ENCODE measurements around the gene SH3GL1. TPM values are rescaled to one million over a fixed set of nuclear protein-coding genes. Genes with fewer than 3 reads are reported as not detected.
A peak's percentile ranks its signal among the peaks of the same experiment; 100 is the strongest.

The SH3GL1 gene
- total and polyA plus RNA-seq, 4 experiments from 2014 or later = 19.7 to 45.6 (median 34.1) TPM

- Mint-ChIP-seq H3K9me3 (no peaks in the 10 kb centered on the region), H3K27me3 (no peaks in the 10 kb centered on the region), H3K27ac (peak overlapping the region in 6 of 7 donors; percentile 24 to 89 (median 80)), H3K36me3 (peaks cover 3 to 7% of the 10 kb centered on the region in 2 donors), H3K4me1 (peaks cover 13 to 70% (median 45%) of the 10 kb centered on the region in 4 donors), H3K4me3 (no peak overlapping the region)
- H3K27me3 ChIP-seq (ENCODE audit: insufficient read depth, low read length) = no peaks in the 10 kb centered on the region
- no peak for DNase-seq
- H3K27ac ChIP-seq (ENCODE audit: low read depth, low read length) = no peak overlapping the region
- no peak overlapping the region for H3K4me3 ChIP-seq (ENCODE audit: low read length in 2 of 2)
- no peaks in the 10 kb centered on the region for H3K36me3 ChIP-seq (ENCODE audit: insufficient read depth, low read length)
- H3K4me1 ChIP-seq (ENCODE audit: insufficient read depth, low read length) = peaks cover 93% of the 10 kb centered on the region
- ChIA-PET POLR2A (ENCODE audit: partially characterized antibody) (interaction anchor here (1.6 kb wide), 1 partner anchor 21 kb away, joined by 4 read pairs; no protein-coding TSS in a partner anchor), CTCF (ENCODE audit: partially characterized antibody) (interaction anchor here (1.8 to 4.0 kb wide), 2 partner anchors 21 to 27 kb away, joined by 9 to 15 read pairs (median 10); partner anchors contain the start of gene SH3GL1)
- H3K9me3 ChIP-seq (ENCODE audit: control insufficient read depth in 1 of 2, low read length in 2 of 2) = no peaks in the 10 kb centered on the region
- intact Hi-C loops (cut with micrococcal nuclease) = no loop called here
Measured at GRCh38 chr19:4373601-4374497, 26.5 kb downstream of the SH3GL1 start.

GRCh38 chr19:4373013-4373367 is 27.4 kb downstream of the SH3GL1 start:
- CTCF ChIA-PET (ENCODE audit: partially characterized antibody) = interaction anchor here (1.8 kb wide), 1 partner anchor 27 kb away, joined by 10 read pairs; the partner anchor contains the start of gene SH3GL1

DNA sequence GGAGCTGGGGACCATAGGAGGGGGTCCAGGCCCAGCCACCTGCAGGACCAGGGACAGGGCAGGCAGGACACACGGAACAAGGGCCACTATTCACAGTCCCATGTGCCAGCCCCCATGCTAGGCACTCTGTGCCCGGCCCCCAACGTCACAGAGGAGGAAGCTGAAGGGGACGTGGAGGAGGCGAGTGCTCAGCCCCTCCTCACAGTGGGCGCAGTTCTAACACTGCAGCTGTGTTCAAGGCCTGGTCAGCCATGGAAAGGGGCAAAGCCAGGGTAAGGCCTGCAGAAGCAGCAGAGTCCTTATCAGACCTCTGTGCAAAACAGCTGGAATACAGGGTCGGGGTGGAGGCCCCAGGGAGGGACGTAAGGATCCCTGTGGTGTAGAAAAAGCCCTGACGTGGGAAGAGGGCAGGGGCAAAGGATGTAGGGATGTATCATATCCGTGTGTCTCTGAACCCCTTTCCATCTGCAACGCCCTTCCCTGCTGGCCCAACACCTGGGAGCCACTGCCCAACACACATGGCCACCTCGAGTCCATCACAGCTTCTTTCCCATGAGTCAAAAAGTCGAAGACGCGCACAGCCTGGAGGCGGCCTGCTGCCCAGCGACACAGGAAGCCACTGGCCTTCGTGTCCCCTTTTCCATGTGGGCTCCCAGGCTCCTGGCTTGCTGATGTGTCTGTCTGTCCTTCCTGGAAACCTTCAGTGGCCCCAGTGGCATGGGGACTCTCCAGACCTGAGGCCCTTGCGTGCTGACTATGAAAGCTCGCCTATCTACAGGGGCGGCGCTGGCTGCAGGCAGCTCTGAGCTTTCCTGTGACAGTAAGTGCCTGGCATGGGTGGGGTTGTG is 28.0 kb downstream of the SH3GL1 start:
- Histone ChIP-seq H3K9me3 (ENCODE audit: control insufficient read depth in 1 of 2, low read length in 2 of 2) (no peaks in the 10 kb centered on the region), H3K4me1 (ENCODE audit: insufficient read depth, low read length) (peaks cover 91% of the 10 kb centered on the region), H3K27ac (ENCODE audit: low read depth, low read length) (no peak overlapping the region), H3K36me3 (ENCODE audit: insufficient read depth, low read length) (no peaks in the 10 kb centered on the region), H3K4me3 (ENCODE audit: low read length in 2 of 2) (no peak overlapping the region), H3K27me3 (ENCODE audit: insufficient read depth, low read length) (no peaks in the 10 kb centered on the region)
- H3K9me3 Mint-ChIP-seq = no peaks in the 10 kb centered on the region
- H3K4me3 Mint-ChIP-seq = no peak overlapping the region
- intact Hi-C loops (cut with micrococcal nuclease) = no loop called here
- H3K4me1 Mint-ChIP-seq = peaks cover 17 to 72% (median 46%) of the 10 kb centered on the region in 4 donors
- peaks cover 3 to 11% of the 10 kb centered on the region in 2 donors for H3K36me3 Mint-ChIP-seq
- no peaks in the 10 kb centered on the region for H3K27me3 Mint-ChIP-seq
- DNase-seq = no peak
- ChIA-PET POLR2A (ENCODE audit: partially characterized antibody) (interaction anchor here (1.0 to 5.2 kb wide), 2 partner anchors 29 kb away, joined by 6 to 85 read pairs; partner anchors contain the start of genes CHAF1A, MPND and SH3GL1), CTCF (ENCODE audit: partially characterized antibody) (interaction anchor here (1.8 kb wide), 1 partner anchor 28 kb away, joined by 10 read pairs; the partner anchor contains the start of gene SH3GL1)
- peak overlapping the region in 4 of 7 donors; percentile 37 to 85 (median 60) for H3K27ac Mint-ChIP-seq

More at GRCh38 chr19:4373013-4373367, 27.4 kb downstream of the SH3GL1 start:
- Mint-ChIP-seq H3K4me3 (no peak overlapping the region), H3K4me1 (peaks cover 15 to 70% (median 46%) of the 10 kb centered on the region in 4 donors), H3K36me3 (peaks cover 3 to 11% of the 10 kb centered on the region in 2 donors), H3K9me3 (no peaks in the 10 kb centered on the region), H3K27ac (peak overlapping the region in 2 of 7 donors; percentile 22 to 66), H3K27me3 (no peaks in the 10 kb centered on the region)
- Histone ChIP-seq H3K4me3 (ENCODE audit: low read length in 2 of 2) (no peak overlapping the region), H3K9me3 (ENCODE audit: control insufficient read depth in 1 of 2, low read length in 2 of 2) (no peaks in the 10 kb centered on the region), H3K27me3 (ENCODE audit: insufficient read depth, low read length) (no peaks in the 10 kb centered on the region), H3K27ac (ENCODE audit: low read depth, low read length) (no peak overlapping the region), H3K36me3 (ENCODE audit: insufficient read depth, low read length) (no peaks in the 10 kb centered on the region), H3K4me1 (ENCODE audit: insufficient read depth, low read length) (peaks cover 93% of the 10 kb centered on the region)
- DNase-seq = no peak
- intact Hi-C loops (cut with micrococcal nuclease) = no loop called here
- POLR2A ChIA-PET (ENCODE audit: partially characterized antibody) = interaction anchor here (1.0 kb wide), 1 partner anchor 30 kb away, joined by 6 read pairs; the partner anchor contains the start of gene MPND

DNA sequence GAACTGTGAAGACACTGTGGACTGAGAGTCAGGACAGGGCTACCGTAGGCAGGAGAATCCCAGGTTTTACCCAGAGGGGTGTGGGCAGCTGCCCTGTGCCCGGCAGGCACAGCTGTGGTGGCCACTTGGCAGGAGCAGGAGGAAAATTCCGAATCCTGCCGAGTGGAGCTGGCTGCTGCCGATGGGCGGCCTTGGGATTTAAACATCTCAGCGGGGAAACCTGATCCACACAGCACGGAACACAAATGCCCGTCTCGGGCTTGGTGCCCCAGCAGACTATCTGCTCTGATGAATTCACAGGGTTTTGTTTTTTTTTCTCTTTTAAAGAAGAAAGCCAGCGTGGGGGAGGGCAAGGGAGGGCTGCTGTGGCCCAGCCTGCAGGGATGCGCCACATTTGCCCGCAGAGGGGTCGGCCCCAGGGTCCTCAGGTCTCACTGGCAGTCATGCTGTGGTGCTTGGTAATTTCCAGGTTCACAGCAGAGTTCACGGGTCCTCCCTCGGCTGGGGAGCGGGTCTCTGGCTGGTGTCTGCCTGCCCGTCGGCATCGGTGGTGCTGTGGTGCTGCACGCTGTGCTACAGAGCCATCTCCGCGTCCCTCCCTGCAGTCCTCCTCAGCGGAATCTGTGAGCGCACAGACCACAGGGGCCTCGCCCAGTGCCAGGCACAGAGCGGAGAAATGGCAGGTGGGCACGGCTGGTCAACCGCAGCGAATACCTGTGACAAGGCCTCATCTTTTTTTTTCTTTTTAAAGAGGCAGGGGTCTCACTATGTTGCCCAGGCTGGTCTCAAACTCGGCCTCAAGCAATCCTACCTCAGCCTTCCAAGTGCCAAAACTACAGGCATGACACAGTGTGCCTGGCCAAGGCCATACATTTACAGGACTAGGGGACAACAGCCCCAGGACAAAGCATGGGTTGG is 28.8 kb downstream of the SH3GL1 start:
- Histone ChIP-seq H3K4me1 (ENCODE audit: insufficient read depth, low read length) (peaks cover 83% of the 10 kb centered on the region), H3K9me3 (ENCODE audit: control insufficient read depth in 1 of 2, low read length in 2 of 2) (no peaks in the 10 kb centered on the region), H3K27ac (ENCODE audit: low read depth, low read length) (peak overlapping the region; percentile 87), H3K27me3 (ENCODE audit: insufficient read depth, low read length) (no peaks in the 10 kb centered on the region), H3K36me3 (ENCODE audit: insufficient read depth, low read length) (peaks cover 2% of the 10 kb centered on the region), H3K4me3 (ENCODE audit: low read length in 2 of 2) (no peak overlapping the region)
- Mint-ChIP-seq H3K27ac (peak overlapping the region; percentile 76 to 95 (median 83)), H3K9me3 (no peaks in the 10 kb centered on the region), H3K4me3 (peak overlapping the region in 2 of 8 donors; percentile 46 to 92), H3K36me3 (peaks cover 3 to 15% of the 10 kb centered on the region in 2 donors), H3K4me1 (peaks cover 16 to 67% (median 40%) of the 10 kb centered on the region in 4 donors), H3K27me3 (no peaks in the 10 kb centered on the region)
- intact Hi-C loops (cut with micrococcal nuclease) = no loop called here
- no peak for DNase-seq
- ChIA-PET POLR2A (ENCODE audit: partially characterized antibody) (interaction anchor here (0.7 to 5.2 kb wide), 3 partner anchors 19 to 30 kb away, joined by 3 to 85 read pairs (median 9); partner anchors contain the start of genes CHAF1A and SH3GL1), CTCF (ENCODE audit: partially characterized antibody) (interaction anchor here (1.8 kb wide), 1 partner anchor 29 kb away, joined by 10 read pairs; the partner anchor contains the start of gene SH3GL1)

DNA sequence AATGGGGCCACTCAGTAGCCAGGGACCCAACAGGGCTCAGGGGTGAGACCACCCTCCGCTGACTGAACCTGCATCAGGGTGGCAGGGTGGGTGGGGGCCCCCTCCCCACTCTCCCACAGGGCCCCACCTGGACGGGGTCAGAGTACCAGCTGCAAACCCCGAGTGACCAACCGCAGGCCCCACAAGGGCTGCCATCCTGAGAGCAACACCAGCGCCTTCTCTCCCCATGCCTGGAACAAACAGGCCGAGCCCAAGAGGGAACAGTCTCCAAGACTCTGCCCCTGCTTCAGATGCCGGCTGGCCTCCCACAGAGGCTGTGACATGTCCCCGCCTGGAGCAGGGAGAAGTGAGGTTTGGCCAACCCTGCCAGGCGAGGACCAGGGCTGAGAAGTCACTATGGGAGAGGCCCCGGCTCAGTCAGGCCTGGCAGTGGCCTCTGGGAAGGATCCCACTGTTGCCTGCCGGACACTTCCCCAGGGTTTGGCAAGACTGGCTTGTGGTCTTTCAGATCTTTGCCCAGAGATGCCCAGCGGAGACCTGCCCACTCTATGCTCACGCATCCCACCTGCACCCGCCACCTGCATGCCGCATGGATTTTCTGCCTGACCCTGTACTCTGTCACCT is 29.8 kb downstream of the SH3GL1 start:
- no peaks in the 10 kb centered on the region for H3K27me3 ChIP-seq (ENCODE audit: insufficient read depth, low read length)
- Mint-ChIP-seq H3K4me3 (peak overlapping the region; percentile 20 to 97 (median 89)), H3K27me3 (no peaks in the 10 kb centered on the region), H3K4me1 (peaks cover 14 to 57% (median 33%) of the 10 kb centered on the region in 4 donors), H3K27ac (peak overlapping the region; percentile 37 to 97 (median 95)), H3K9me3 (no peaks in the 10 kb centered on the region), H3K36me3 (peaks cover 3 to 17% of the 10 kb centered on the region in 2 donors)
- CTCF ChIA-PET (ENCODE audit: partially characterized antibody) = interaction anchor here (0.7 to 2.8 kb wide), 13 partner anchors 9 to 105 kb away, joined by 3 to 25 read pairs (median 5); partner anchors contain the start of genes CHAF1A and SH3GL1
- peak overlapping the region; percentile 51 to 69 for H3K4me3 ChIP-seq (ENCODE audit: low read length in 2 of 2)
- H3K36me3 ChIP-seq (ENCODE audit: insufficient read depth, low read length) = peaks cover 11% of the 10 kb centered on the region
- intact Hi-C loops (cut with micrococcal nuclease) = no loop called here
- no peaks in the 10 kb centered on the region for H3K9me3 ChIP-seq (ENCODE audit: control insufficient read depth in 1 of 2, low read length in 2 of 2)
- POLR2A ChIA-PET (ENCODE audit: partially characterized antibody) = interaction anchor here (0.6 to 5.2 kb wide), 14 partner anchors 9 to 124 kb away, joined by 3 to 85 read pairs (median 6); partner anchors contain the start of genes CHAF1A, HDGFL2, MPND and SH3GL1
- H3K4me1 ChIP-seq (ENCODE audit: insufficient read depth, low read length) = peaks cover 74% of the 10 kb centered on the region
- no peak for DNase-seq
- peak overlapping the region; percentile 87 for H3K27ac ChIP-seq (ENCODE audit: low read depth, low read length)
